Activated T-cell treated with anti-CD3 and anti-CD28 coated beads for 1 hour (primary cell): ENCODE data around the gene EXOSC2.
"Not testable (repeated sequence)": the region's sequence is repeated elsewhere in the genome, so short reads cannot be mapped to it uniquely, and the experiment has no call there.

Source experiments
- DNase-seq: peaks from one replicate; pipeline ENCODE4 v3.0.0-alpha.2; 2020; ENCODE audit warnings: low read depth

The EXOSC2 gene

GRCh38 chr9:130668196-130668595 lies 25.4 kb upstream of the EXOSC2 start:
- DNase-seq, result no peak

- no peak for DNase-seq
Observed at GRCh38 chr9:130668659-130669058, 24.9 kb upstream of the EXOSC2 start.

DNA sequence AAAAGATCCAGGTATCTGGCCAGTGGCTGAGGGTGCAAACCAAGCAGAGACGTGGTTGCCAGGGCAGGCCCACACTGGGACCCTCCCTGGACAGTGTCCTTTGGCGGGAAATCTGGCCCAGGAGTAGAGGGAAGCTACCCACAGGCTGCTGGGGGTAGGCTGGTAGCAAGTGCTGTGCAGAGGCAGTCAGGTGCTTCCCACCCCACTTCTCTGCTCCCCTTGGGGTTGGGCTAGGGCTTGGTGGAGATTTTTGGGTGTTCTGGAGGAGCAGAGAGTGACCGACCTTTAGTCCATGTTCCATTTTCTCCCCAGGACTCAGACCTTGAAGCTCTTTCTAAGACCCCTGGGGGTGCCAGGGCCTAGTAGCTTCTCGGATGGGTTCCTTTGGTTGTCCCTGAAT lies 23.6 kb upstream of the EXOSC2 start:
- DNase-seq, result no peak

- no peak for DNase-seq
Observed at GRCh38 chr9:130670644-130671043, 22.9 kb upstream of the EXOSC2 start.

DNA sequence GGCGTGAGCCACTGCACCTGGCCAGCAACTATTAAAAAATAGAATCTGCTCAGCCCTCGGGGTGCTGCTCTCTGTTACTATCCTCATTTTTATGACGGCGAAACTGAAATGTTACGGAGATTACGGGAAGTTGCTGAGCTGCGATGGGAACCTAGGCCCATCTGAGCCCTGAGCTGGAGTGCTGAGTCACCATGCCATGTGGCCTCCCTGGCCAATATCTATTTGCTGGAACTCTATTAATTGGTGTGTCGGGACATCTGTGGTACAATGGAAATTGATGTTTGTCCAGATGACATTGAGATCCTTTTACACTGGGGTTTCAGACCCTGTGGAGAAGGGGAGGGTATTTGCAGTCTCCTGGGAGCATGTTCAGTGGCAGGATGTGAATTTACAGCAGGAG lies 21.1 kb upstream of the EXOSC2 start:
- DNase-seq, result no peak

DNA sequence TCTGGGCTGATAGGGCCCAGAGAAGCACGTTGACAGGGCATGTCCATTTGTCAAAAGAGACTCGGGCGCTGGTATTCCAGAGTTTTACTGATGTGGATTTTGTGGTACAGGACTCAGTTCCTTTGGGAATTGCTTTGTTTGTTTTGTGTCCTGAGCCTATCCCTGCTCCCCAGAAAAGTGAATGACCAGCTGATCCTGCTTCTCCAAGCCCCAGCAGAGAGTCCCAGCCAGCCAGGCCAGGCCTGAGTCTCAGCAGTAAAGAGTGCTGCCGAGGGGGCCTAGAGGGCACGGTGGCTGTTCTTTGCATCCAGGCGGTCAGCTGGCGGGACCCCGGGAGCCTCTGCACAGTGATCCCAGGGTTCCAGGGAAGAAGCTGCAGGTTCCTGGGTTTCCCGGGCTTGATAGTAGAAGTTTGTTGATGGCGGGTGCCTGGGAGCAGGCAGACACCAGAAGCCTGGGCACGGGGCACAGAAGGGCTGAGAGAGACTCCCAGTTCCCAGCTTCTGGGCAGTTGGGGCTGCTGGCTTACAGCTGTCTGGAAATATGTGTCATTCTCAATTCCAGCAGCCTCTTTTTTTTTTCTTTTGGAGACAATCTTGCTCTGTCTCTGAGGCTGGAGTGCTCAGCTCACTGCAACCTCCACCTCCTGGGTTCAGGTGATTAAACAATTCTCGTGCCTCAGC lies 20.5 kb upstream of the EXOSC2 start:
- DNase-seq, result no peak

DNA sequence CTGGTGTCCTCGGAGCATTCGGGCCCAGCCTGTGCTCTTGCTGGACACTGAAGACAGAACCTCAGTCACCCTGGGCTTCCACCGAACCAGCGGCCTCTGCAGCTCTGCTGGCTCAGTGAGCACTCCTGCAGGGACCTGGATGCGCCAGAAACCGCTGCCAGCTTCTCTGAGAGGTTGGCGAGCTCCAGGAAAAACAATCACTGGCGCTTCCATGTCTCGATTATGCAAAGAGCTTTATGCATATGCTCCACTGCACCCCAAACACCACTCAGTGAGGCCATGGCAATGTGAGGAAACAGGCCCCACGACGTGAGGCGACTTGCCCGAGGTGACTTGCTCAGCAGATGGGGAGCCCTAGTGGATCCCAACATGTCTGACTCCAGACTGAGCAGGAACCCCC lies 18.2 kb upstream of the EXOSC2 start:
- no peak for DNase-seq

GRCh38 chr9:130677252-130677651 lies 16.3 kb upstream of the EXOSC2 start:
- no peak for DNase-seq

GRCh38 chr9:130680836-130681768 lies 12.5 kb upstream of the EXOSC2 start:
- peak; percentile 36 for DNase-seq

GRCh38 chr9:130681769-130682420 lies 11.7 kb upstream of the EXOSC2 start:
- DNase-seq, result no peak

DNA sequence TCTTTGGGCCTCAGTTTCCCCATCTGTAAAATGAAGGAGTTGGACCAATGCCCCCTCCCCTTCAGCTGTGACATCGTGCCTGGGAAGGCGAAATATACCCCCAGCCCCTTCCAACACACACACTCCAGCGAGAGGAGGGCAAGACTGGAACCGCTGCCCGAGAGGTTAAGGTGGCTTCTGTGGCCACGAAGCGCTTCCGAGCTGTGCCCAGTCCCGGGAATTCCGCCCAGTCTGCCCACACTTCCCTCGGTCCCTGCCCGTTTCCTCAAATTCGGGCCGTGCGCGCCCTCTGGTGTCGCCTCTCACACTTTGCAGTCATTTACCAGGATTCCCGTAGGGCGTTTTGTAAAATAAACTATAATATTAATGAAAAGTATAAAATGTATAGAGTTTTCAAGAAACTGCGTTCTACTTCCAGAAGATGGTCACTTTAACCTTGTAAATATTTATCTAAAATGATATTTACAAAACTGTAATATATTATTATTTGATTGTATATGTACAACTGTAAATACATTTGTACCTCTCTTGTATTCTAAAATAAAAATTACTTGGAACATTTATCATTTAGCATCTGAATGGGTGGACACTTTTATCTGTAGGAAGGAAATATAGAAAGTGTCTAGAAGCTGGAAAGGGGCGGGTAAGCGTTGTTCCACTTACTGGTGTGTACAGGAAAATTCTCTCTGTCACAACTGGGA lies 11.0 kb upstream of the EXOSC2 start:
- DNase-seq, result peak; percentile 53

GRCh38 chr9:130685104-130685503 lies 8.5 kb upstream of the EXOSC2 start:
- DNase-seq, result no peak

DNA sequence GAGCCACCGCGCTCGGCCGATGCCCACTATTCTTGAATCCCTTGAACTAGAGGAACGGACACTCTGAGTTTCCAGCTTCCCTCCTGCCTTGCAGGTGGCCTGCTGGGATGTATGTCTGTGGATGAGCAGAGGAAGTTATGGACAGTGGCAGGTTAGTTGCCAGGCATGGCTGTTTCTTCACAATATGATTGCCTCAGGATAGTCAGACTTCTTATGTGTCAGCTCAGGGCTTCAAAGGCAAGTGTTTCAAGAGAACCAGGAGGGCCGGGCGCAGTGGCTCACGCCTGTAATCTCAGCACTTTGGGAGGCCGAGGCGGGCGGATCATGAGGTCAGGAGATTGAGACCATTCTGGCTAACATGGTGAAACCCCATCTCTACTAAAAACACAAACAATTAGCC lies 7.6 kb upstream of the EXOSC2 start:
- not testable (repeated sequence) for DNase-seq

- no peak for DNase-seq
Observed at GRCh38 chr9:130687615-130688014, 6.0 kb upstream of the EXOSC2 start.

DNA sequence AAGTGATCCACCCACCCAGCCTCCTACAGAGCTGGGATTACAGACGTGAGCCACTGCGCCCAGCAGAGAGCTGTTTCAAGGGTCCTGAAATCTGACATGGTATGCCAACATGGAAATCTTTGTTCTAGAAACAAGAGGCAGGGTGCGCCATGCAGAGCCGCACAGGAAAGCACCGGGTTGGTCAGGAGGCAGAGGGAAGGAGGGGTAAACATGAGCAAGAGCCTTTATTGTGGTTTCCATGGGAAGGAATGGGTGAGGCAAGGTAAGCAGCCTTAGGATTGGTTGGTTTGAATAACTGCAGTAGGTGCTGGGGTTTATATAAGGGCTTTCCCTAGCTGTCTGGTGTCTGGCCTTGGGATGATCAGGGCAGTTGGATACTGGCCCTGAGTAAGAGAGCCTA lies 5.5 kb upstream of the EXOSC2 start:
- no peak for DNase-seq

DNA sequence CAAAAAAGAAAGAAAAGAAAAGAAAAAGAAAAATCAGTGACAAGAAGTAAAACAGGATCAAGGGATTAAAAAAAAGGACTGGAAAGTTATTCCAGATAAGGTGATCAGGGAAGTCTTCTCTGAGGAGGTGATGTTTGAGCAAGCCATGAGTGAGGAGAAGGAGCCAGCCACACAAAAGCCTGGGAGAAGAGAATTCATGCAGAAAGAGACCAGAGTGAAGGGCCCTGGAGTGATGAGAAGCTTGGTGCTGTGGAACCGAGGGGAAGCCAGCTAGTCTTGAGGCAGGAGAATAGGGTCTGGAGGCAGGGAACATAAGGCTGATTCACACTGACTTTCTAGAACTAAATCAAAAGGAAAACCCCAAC lies 4.0 kb upstream of the EXOSC2 start:
- DNase-seq, result no peak

- no peak for DNase-seq
Observed at GRCh38 chr9:130689937-130690700, 3.5 kb upstream of the EXOSC2 start.

- DNase-seq, result no peak
Observed at GRCh38 chr9:130692321-130692720, 1.3 kb upstream of the EXOSC2 start.

GRCh38 chr9:130693101-130693425 lies 517 bp upstream of the EXOSC2 start:
- DNase-seq, result no peak

DNA sequence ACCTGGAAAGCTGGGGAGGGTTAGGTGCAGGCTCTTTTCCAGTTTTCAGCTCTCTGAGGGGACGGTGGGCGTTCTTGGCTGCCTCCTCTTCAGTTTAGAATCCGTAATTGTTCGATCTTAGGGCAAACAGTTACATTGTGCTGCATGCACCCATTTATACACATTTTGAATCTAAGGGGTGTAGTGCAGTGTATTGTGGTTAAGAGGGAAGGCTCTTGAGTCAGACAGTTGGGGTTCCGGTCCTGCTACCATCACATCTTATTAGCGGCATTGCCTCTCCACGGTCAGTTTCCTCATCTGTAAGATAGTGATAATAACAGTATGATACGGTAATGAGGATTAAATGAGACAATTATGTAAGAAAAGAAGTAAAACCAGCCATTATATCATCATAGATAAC lies 625 bp downstream of the EXOSC2 start:
- DNase-seq, result no peak

- DNase-seq, result no peak
Observed at GRCh38 chr9:130696139-130696650, 2.6 kb downstream of the EXOSC2 start.

DNA sequence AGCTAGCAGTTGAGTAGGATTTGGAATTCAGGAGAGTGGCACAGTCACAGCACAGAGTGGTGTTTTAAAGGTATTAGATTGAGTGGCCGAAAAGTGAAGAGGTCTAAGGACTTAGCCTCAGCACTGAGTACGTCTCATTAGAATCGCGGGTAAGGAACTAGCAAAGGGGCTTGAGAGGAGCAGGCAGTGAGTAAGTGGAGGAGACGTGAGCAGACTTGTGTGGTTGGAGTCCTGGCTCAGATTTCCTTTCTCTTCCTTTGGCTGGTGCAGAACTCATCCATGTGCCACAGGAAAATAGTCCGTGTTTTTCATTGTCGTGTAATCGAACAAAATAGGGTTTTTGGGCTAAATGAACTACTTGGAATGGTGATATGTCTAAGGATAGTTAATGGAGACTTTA lies 3.4 kb downstream of the EXOSC2 start:
- no peak for DNase-seq
